Measurements from ENCODE around the gene SEC61G. TPM values are rescaled to one million over a fixed set of nuclear protein-coding genes. Genes with fewer than 3 reads are reported as not detected.

Gene SEC61G
- total RNA-seq, 2 experiments from 2014 or later = 171 to 181 TPM

Other genes starting within 250 kb of the SEC61G start
- gene VSTM2A, start 216.8 kb downstream of the SEC61G start, total RNA-seq = not detected